ENCODE results near the gene FBXO42.
"Not testable (repeated sequence)": the region's sequence is repeated elsewhere in the genome, so short reads cannot be mapped to it uniquely, and the experiment has no call there.

Gene FBXO42

GRCh38 chr1:16383888-16384287 lies 31.6 kb upstream of the FBXO42 start:
- no peak overlapping the region for H3K4me3 Mint-ChIP-seq
- DNase-seq (no peak), ATAC-seq (replicated peaks) (no peak)
- H3K9me3 Mint-ChIP-seq, result no peaks in the 10 kb centered on the region
- no peaks in the 10 kb centered on the region for H3K27me3 Mint-ChIP-seq
- H3K27ac Mint-ChIP-seq, result peak overlapping the region; percentile 85
- H3K4me1 Mint-ChIP-seq, result peaks cover 44 to 71% of the 10 kb centered on the region in 2 donors
- peaks cover 29 to 42% of the 10 kb centered on the region in 2 donors for H3K36me3 Mint-ChIP-seq

GRCh38 chr1:16380868-16381267 lies 28.6 kb upstream of the FBXO42 start:
- ATAC-seq (replicated peaks) (no peak), DNase-seq (no peak)
- no peak overlapping the region for H3K4me3 Mint-ChIP-seq
- H3K27me3 Mint-ChIP-seq, result no peaks in the 10 kb centered on the region
- H3K4me1 Mint-ChIP-seq, result peaks cover 43 to 83% of the 10 kb centered on the region in 2 donors
- H3K27ac Mint-ChIP-seq, result no peak overlapping the region
- peaks cover 25 to 41% of the 10 kb centered on the region in 2 donors for H3K36me3 Mint-ChIP-seq
- no peaks in the 10 kb centered on the region for H3K9me3 Mint-ChIP-seq

GRCh38 chr1:16378443-16378842 lies 26.2 kb upstream of the FBXO42 start:
- Mint-ChIP-seq H3K4me3 (no peak overlapping the region), H3K36me3 (peaks cover 15 to 49% of the 10 kb centered on the region in 2 donors), H3K9me3 (no peaks in the 10 kb centered on the region), H3K27me3 (no peaks in the 10 kb centered on the region), H3K27ac (peak overlapping the region; percentile 5), H3K4me1 (peaks cover 35 to 84% of the 10 kb centered on the region in 2 donors)
- no peak for DNase-seq
- no peak for ATAC-seq (replicated peaks)

DNA sequence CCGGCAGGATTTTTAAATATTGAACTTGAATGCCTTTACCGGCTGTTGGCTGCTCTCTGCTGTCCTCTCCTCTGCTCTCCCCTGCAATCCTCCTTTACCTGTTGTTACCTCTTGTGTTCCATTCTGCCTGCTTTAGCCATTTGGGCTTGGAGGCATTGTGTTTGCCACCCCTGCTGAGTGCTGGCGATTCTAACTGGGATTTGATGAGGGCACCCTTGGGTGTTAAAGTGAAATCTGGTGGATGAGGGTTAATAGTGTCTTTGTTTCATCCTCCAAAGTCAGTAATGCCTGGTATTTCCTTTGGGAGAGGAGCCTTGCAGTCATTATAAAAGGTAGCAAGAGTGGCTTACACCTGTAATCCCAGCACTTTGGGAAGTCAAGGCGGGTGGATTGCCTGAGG lies 24.7 kb upstream of the FBXO42 start:
- DNase-seq (no peak), ATAC-seq (replicated peaks) (no peak)
- H3K4me3 Mint-ChIP-seq, result peak overlapping the region in 1 of 2 donors; percentile 19
- peaks cover 41 to 87% of the 10 kb centered on the region in 2 donors for H3K4me1 Mint-ChIP-seq
- no peaks in the 10 kb centered on the region for H3K9me3 Mint-ChIP-seq
- no peak overlapping the region for H3K27ac Mint-ChIP-seq
- H3K36me3 Mint-ChIP-seq, result peaks cover 18 to 54% of the 10 kb centered on the region in 2 donors
- H3K27me3 Mint-ChIP-seq, result no peaks in the 10 kb centered on the region

DNA sequence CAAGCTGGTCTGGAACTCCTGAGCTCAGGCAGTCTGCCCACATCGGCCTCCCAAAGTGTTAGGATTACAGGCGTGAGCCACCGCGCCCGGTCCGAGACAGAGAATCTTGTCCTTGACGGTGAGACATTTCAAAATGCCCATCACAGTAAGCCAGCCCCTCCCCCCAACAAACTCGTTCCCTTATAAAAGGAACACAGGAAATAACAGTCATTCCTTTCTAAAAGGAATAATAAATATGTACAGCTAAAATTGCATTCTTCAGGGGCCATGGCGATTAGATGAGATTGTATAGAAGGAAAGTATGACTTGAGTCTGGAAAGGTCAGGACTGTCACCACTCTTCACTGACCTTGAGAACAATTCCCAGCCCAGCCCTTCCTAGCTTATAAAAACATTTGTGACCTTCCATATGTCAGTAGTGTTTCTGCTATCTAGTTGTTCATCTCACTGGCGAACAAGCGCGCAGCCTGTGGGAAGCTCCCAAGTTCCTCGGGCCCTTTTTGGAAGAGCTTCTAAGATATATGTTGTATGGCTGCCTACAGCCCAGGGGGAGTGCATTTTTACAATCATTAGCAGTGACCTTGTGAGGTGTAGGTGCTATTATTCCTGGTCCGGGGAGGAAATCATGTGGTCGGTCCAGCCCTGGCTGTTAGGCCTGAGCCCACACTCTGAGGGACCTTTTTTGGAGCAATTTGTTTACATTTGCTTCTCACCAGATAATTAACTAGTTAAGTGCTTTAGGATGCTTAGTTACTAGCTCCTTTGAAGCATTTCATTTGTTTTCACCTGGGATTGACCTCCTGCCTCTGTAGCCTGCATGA lies 23.5 kb upstream of the FBXO42 start:
- Mint-ChIP-seq H3K36me3 (peaks cover 23 to 58% of the 10 kb centered on the region in 2 donors), H3K27ac (peak overlapping the region; percentile 39), H3K9me3 (no peaks in the 10 kb centered on the region), H3K4me3 (no peak overlapping the region), H3K4me1 (peaks cover 41 to 90% of the 10 kb centered on the region in 2 donors), H3K27me3 (no peaks in the 10 kb centered on the region)
- ATAC-seq (replicated peaks), result no peak
- no peak for DNase-seq

DNA sequence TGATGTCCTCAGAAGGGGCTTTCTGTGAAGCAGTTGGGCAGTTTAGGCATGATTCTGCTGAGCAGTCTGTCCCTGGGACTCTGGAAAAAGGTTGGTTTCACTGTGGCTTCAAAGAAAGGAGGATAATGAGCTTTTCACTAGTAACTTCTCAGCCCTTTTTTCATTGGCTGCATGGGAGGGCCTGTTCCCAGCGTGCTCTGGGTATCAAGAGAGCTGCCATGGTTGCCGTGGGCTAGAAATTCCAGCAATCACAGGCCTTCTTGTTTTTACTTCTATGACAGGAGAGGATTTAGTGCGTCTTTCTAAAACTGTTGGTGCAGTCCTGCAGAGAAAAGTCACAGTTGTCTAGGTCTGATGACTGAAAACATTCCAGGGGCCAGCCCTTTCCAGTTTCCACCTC lies 22.0 kb upstream of the FBXO42 start:
- ATAC-seq (replicated peaks) (no peak), DNase-seq (no peak)
- H3K36me3 Mint-ChIP-seq, result peaks cover 26 to 54% of the 10 kb centered on the region in 2 donors
- peak overlapping the region; percentile 57 for H3K27ac Mint-ChIP-seq
- H3K9me3 Mint-ChIP-seq, result no peaks in the 10 kb centered on the region
- H3K4me1 Mint-ChIP-seq, result peaks cover 41 to 93% of the 10 kb centered on the region in 2 donors
- H3K27me3 Mint-ChIP-seq, result no peaks in the 10 kb centered on the region
- no peak overlapping the region for H3K4me3 Mint-ChIP-seq

GRCh38 chr1:16372535-16373285 lies 20.4 kb upstream of the FBXO42 start:
- no peak overlapping the region for H3K27ac Mint-ChIP-seq
- H3K27me3 Mint-ChIP-seq, result no peaks in the 10 kb centered on the region
- ATAC-seq (replicated peaks), result no peak
- H3K9me3 Mint-ChIP-seq, result no peaks in the 10 kb centered on the region
- DNase-seq, result no peak
- peak overlapping the region in 1 of 2 donors; percentile 2 for H3K4me3 Mint-ChIP-seq
- H3K4me1 Mint-ChIP-seq, result peaks cover 40 to 92% of the 10 kb centered on the region in 2 donors
- peaks cover 33 to 57% of the 10 kb centered on the region in 2 donors for H3K36me3 Mint-ChIP-seq

DNA sequence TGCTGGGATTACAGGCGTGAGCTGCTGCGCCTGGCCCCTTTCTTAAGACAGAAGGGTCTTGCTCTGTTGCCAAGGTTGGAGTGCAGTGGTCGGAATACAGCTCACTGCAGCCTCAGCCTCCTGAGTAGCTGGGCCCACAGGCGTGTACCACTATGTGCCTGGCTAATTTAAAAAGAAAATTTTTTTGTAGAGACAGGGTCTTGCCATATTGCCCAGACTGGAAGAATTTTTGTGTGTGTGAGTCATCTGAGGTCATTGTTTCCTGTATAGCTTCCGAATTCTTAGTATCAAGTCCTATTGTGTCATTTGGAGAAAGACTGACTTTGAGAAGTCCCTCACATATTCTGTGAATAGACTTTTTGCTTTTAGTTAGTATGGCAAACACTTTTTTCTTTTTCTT lies 19.4 kb upstream of the FBXO42 start:
- H3K27ac Mint-ChIP-seq, result peak overlapping the region; percentile 68
- H3K9me3 Mint-ChIP-seq, result no peaks in the 10 kb centered on the region
- H3K36me3 Mint-ChIP-seq, result peaks cover 31 to 55% of the 10 kb centered on the region in 2 donors
- H3K4me3 Mint-ChIP-seq, result peak overlapping the region; percentile 44 to 72
- no peak for DNase-seq
- ATAC-seq (replicated peaks), result no peak
- no peaks in the 10 kb centered on the region for H3K27me3 Mint-ChIP-seq
- peaks cover 33 to 82% of the 10 kb centered on the region in 2 donors for H3K4me1 Mint-ChIP-seq

GRCh38 chr1:16369821-16370220 lies 17.5 kb upstream of the FBXO42 start:
- Mint-ChIP-seq H3K27me3 (no peaks in the 10 kb centered on the region), H3K9me3 (no peaks in the 10 kb centered on the region), H3K4me3 (peak overlapping the region; percentile 97), H3K4me1 (peaks cover 24 to 63% of the 10 kb centered on the region in 2 donors), H3K27ac (no peak overlapping the region), H3K36me3 (peaks cover 31 to 42% of the 10 kb centered on the region in 2 donors)
- ATAC-seq (replicated peaks), result no peak
- no peak for DNase-seq

DNA sequence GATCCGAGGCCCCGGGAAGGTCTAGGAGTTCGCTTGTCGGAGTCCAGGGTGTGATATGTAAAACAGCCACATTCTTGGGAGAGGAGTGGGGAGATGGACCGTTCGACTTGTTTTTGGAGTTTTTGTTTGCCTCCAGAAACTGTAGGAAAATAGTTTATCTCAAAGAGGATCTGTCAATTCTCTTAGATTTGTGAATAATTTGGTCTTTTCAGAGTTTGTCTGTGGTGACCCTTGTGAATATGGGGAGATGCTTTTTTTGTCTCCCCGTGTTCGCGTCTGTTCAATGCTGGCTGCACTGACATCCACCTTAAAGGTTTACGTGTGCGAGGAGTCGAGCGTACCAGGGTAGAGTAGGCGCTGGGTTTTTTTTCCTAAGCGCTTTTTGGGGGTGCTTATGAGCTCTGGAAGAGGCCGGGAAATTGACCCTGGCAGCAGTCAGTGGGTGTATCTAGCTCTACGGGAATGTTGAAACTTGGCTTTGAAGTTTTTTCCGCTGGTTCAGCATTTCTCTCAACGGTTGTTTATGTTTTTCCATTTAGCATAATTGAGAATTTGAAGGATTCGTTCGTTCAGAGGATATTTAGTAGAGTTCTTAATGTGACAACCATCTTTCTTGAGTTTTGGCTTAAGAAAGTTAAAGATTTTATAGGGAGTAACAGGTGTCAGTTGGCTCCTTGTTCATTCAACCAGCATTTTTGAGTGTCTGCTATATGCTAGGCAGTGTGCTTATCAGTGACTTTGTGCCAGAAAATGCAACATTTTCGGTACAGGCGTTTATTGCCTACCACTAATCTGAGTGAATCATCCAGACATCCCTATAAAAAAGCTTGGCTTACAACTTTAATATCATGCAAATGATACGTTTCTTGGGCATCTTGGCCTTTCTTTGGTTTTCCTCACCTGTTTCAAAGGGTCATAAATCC lies 15.9 kb upstream of the FBXO42 start:
- Mint-ChIP-seq H3K36me3 (peaks cover 26 to 33% of the 10 kb centered on the region in 2 donors), H3K4me3 (peak overlapping the region; percentile 97), H3K4me1 (peaks cover 24 to 55% of the 10 kb centered on the region in 2 donors), H3K9me3 (no peaks in the 10 kb centered on the region), H3K27me3 (no peaks in the 10 kb centered on the region), H3K27ac (peak overlapping the region; percentile 100)
- no peak for ATAC-seq (replicated peaks)
- no peak for DNase-seq

- DNase-seq (peak; percentile 93), ATAC-seq (replicated peaks) (peak; percentile 71 to 76)
- H3K27me3 Mint-ChIP-seq, result no peaks in the 10 kb centered on the region
- peak overlapping the region; percentile 100 for H3K27ac Mint-ChIP-seq
- peak overlapping the region; percentile 97 for H3K4me3 Mint-ChIP-seq
- H3K36me3 Mint-ChIP-seq, result peaks cover 20 to 26% of the 10 kb centered on the region in 2 donors
- H3K9me3 Mint-ChIP-seq, result no peaks in the 10 kb centered on the region
- peaks cover 18 to 49% of the 10 kb centered on the region in 2 donors for H3K4me1 Mint-ChIP-seq
These were observed 15.1 kb upstream of the FBXO42 start for GRCh38 chr1:16367258-16367967.

GRCh38 chr1:16366722-16367257 lies 14.5 kb upstream of the FBXO42 start, which contains the start of gene SZRD1:
TSS of gene SZRD1 (plus strand) at chr1:16367242. CDS start at chr1:16367258, 16 bp downstream.
- H3K9me3 Mint-ChIP-seq, result no peaks in the 10 kb centered on the region
- DNase-seq, result peak; percentile 95
- H3K4me1 Mint-ChIP-seq, result peaks cover 16 to 43% of the 10 kb centered on the region in 2 donors
- peaks cover 15 to 21% of the 10 kb centered on the region in 2 donors for H3K36me3 Mint-ChIP-seq
- peak within 1 kb of the TSS; percentile 97 for H3K4me3 Mint-ChIP-seq
- ATAC-seq (replicated peaks), result peak; percentile 81 to 83
- no peaks in the 10 kb centered on the region for H3K27me3 Mint-ChIP-seq
- H3K27ac Mint-ChIP-seq, result peak within 1 kb of the TSS; percentile 100

- not testable (repeated sequence) for H3K27ac Mint-ChIP-seq
These were observed 12.8 kb upstream of the FBXO42 start for GRCh38 chr1:16365146-16365498.

More at GRCh38 chr1:16365146-16365498, 12.8 kb upstream of the FBXO42 start:
- DNase-seq; H3K27me3 Mint-ChIP-seq; H3K4me3 Mint-ChIP-seq; ATAC-seq (replicated peaks); H3K9me3 Mint-ChIP-seq: not testable (repeated sequence)
- Mint-ChIP-seq H3K4me1 (peaks cover 13 to 30% of the 10 kb centered on the region in 2 donors), H3K36me3 (peaks cover 10 to 15% of the 10 kb centered on the region in 2 donors)
